Natural killer cell (primary cell): ENCODE measurements around the gene SRSF10. TPM values are rescaled to one million over a fixed set of nuclear protein-coding genes. Genes with fewer than 3 reads are reported as not detected.

Experiments
- ATAC-seq, 3 donors: fragments of 150-1000 bp in 2 of 3; fragments of 200-7000 bp in 1 of 3; cut with Tn5 transposase; 1 replicate in 1 of 3; 2 replicates in 2 of 3; pipeline ENCODE4 v1.10.0; 2021; ENCODE audit warnings: mild to moderate bottlenecking in 2 of 3, moderate library complexity in 2 of 3
- DNase-seq, 2 donors: peaks; one replicate each; pipeline versions ENCODE4 v3.0.0 to v3.0.0-alpha.2; 2013 to 2021; ENCODE audit warnings: mixed read lengths in 1 of 2
- H3K27ac ChIP-seq: one replicate; pipeline ENCODE4 v1.5.1; 2013; ENCODE audit warnings: mild to moderate bottlenecking, low read length
- H3K27me3 ChIP-seq: one replicate; pipeline ENCODE4 v1.6.1; 2013; ENCODE audit warnings: low read length; ENCODE audit not compliant: control insufficient read depth, insufficient read depth
- H3K36me3 ChIP-seq: one replicate; pipeline ENCODE4 v1.6.1; 2013; ENCODE audit warnings: low read length; ENCODE audit not compliant: control insufficient read depth, insufficient read depth
- H3K4me1 ChIP-seq: one replicate; pipeline ENCODE4 v1.6.1; 2013; ENCODE audit warnings: low read length; ENCODE audit not compliant: control insufficient read depth, insufficient read depth
- H3K4me3 ChIP-seq: one replicate; pipeline ENCODE4 v1.5.1; 2013; ENCODE audit warnings: low read length
- H3K9me3 ChIP-seq: one replicate; pipeline ENCODE4 v1.6.1; 2013; ENCODE audit warnings: low read length; ENCODE audit not compliant: control insufficient read depth, insufficient read depth
- H3K27ac Mint-ChIP-seq, 2 donors: one replicate each; pipeline ENCODE4 v1.8.0; 2022; ENCODE audit warnings: mild to moderate bottlenecking in 2 of 2, mixed read lengths in 2 of 2, moderate library complexity in 1 of 2
- H3K27me3 Mint-ChIP-seq, 2 donors: one replicate each; pipeline ENCODE4 v1.8.0; 2022; ENCODE audit warnings: low read depth in 2 of 2, mixed read lengths in 2 of 2
- H3K36me3 Mint-ChIP-seq: one replicate; pipeline ENCODE4 v1.8.0; 2022; ENCODE audit warnings: mixed read lengths
- H3K4me1 Mint-ChIP-seq, 2 donors: one replicate each; pipeline ENCODE4 v1.8.0; 2022; ENCODE audit warnings: mixed read lengths in 2 of 2
- H3K4me3 Mint-ChIP-seq: one replicate; pipeline ENCODE4 v1.8.0; 2022; ENCODE audit warnings: mild to moderate bottlenecking, moderate library complexity, mixed read lengths
- H3K9me3 Mint-ChIP-seq, 2 donors: one replicate each; pipeline ENCODE4 v1.8.0; 2022; ENCODE audit warnings: mixed read lengths in 2 of 2
- WGBS: methylation state at CpG from one replicate; pipeline ENCODE4 v1.1.7; 2013; ENCODE audit warnings: missing lambda C conversion rate; ENCODE audit not compliant: insufficient coverage; 5-methylcytosine and 5-hydroxymethylcytosine counted together
- intact Hi-C: fragments of 100-400 bp; cut with micrococcal nuclease; formaldehyde crosslinking; loops from one replicate; pipeline ENCODE4 v1.14.2; 2022
- total RNA-seq, 4 donors: library from RNA; stranded (reverse); fragments of 120-200 nt in 1 of 4; gene quantifications; one replicate each; pipeline versions ENCODE4 v1.2.3 to v1.2.4, GENCODE V29; 2013 to 2022
- TF ChIP-seq, protein P1 (sequence below): fragments of 200-600 bp; IDR thresholded peaks from one replicate; pipeline ENCODE4 v1.8.0; 2022; ENCODE audit warnings: antibody characterized with exemption

The SRSF10 gene
- total RNA-seq, 3 donors from 2014 or later (not counting 1 experiment from before 2014, with no cell fraction given): 221 to 281 (median 237) TPM

DNA sequence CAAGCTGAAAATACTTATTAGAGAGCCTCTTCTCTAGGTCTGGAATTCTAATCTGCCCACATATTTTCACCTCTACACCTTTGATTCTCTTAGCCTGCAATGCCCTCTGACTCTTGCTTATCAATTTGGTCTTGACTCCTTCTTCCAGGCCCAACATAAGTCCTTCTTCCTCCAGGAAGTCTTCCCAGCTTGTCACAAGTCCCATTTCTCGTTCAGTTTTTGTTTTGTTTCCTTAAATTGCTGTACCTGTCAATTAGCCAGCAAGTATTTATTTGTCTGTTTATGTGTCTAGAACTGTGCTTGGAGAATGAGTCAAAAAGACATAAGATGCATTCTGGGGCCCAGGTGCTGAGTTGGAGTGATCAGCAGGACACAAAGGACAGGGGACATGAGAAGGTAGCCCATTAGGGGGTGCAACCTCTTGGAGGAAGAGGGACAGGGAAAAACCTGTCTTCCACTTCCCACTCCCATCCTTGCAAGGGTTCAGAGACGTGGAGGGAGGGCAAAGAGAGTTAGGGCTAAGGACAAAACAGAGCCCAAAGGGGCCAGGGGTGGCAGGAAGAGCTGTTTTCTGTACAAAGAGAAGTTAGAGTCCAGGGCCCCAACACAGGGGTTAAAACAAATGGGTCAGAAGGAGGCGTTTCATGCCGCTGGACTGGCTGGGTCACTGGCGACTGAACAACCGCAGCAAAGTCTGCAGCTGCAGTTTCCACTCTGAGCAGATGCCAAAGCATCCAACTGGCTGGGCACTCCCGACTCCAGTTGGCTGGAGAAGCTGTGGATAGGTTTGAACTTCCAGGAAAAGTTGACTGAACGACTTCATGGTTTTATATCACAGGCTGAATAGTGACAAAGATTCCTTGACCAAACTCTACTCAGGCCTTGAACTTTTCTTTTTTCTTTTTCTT, 56.3 kb downstream of the SRSF10 start:
- no peaks in the 10 kb centered on the region for H3K4me1 Mint-ChIP-seq
- H3K36me3 Mint-ChIP-seq: no peaks in the 10 kb centered on the region
- H3K27ac Mint-ChIP-seq: no peak overlapping the region
- Histone ChIP-seq H3K36me3 (no peaks in the 10 kb centered on the region), H3K27ac (no peak overlapping the region), H3K27me3 (no peaks in the 10 kb centered on the region), H3K4me1 (peaks cover 6% of the 10 kb centered on the region), H3K4me3 (no peak overlapping the region), H3K9me3 (no peaks in the 10 kb centered on the region)
- intact Hi-C loops: no loop called here
- 76% methylated on average over 8 of the region's 8 CpGs for WGBS
- no peak for ATAC-seq
- TF ChIP-seq, protein P1, sequence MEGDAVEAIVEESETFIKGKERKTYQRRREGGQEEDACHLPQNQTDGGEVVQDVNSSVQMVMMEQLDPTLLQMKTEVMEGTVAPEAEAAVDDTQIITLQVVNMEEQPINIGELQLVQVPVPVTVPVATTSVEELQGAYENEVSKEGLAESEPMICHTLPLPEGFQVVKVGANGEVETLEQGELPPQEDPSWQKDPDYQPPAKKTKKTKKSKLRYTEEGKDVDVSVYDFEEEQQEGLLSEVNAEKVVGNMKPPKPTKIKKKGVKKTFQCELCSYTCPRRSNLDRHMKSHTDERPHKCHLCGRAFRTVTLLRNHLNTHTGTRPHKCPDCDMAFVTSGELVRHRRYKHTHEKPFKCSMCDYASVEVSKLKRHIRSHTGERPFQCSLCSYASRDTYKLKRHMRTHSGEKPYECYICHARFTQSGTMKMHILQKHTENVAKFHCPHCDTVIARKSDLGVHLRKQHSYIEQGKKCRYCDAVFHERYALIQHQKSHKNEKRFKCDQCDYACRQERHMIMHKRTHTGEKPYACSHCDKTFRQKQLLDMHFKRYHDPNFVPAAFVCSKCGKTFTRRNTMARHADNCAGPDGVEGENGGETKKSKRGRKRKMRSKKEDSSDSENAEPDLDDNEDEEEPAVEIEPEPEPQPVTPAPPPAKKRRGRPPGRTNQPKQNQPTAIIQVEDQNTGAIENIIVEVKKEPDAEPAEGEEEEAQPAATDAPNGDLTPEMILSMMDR: no peak
- no peak for DNase-seq
- H3K9me3 Mint-ChIP-seq: no peaks in the 10 kb centered on the region
- H3K4me3 Mint-ChIP-seq: no peak overlapping the region
- H3K27me3 Mint-ChIP-seq: peaks cover 0 to 3% of the 10 kb centered on the region in 2 donors

DNA sequence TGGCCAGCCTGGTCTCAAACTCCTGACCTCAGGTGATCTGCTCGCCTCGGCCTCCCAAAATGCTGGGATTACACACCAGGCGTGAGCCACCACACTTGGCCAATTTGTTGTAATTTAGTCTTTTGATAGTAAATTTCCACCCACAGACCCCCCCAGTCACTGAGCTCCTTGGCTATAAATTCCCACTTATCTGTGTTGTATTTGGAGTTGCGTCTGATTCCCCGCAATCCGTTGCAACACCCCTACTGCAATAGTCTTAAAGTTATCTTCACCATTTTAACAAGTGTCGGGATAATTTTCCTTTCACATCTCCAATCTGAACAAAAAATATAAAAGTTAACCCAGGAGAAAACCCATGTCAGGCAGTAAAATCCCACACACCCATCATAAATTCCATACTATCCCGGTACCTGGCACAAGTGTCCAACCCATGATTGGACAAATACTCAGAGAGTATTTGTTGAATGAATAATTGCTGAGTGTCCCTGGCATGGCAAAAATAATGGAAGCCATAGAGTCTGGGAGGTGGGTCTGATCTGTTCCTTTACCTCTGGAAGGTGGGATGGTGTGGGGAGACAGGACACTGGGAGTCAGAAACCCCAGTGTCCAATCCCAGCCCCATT, 57.7 kb downstream of the SRSF10 start:
- Mint-ChIP-seq H3K27me3 (no peaks in the 10 kb centered on the region), H3K4me3 (no peak overlapping the region), H3K27ac (no peak overlapping the region), H3K9me3 (no peaks in the 10 kb centered on the region), H3K36me3 (no peaks in the 10 kb centered on the region), H3K4me1 (no peaks in the 10 kb centered on the region)
- 97% methylated on average over 8 of the region's 8 CpGs for WGBS
- Histone ChIP-seq H3K9me3 (no peaks in the 10 kb centered on the region), H3K27ac (no peak overlapping the region), H3K36me3 (no peaks in the 10 kb centered on the region), H3K27me3 (no peaks in the 10 kb centered on the region), H3K4me1 (peaks cover 6% of the 10 kb centered on the region), H3K4me3 (no peak overlapping the region)
- TF ChIP-seq, protein P1: no peak
- intact Hi-C loops: no loop called here
- no peak for DNase-seq
- no peak for ATAC-seq

DNA sequence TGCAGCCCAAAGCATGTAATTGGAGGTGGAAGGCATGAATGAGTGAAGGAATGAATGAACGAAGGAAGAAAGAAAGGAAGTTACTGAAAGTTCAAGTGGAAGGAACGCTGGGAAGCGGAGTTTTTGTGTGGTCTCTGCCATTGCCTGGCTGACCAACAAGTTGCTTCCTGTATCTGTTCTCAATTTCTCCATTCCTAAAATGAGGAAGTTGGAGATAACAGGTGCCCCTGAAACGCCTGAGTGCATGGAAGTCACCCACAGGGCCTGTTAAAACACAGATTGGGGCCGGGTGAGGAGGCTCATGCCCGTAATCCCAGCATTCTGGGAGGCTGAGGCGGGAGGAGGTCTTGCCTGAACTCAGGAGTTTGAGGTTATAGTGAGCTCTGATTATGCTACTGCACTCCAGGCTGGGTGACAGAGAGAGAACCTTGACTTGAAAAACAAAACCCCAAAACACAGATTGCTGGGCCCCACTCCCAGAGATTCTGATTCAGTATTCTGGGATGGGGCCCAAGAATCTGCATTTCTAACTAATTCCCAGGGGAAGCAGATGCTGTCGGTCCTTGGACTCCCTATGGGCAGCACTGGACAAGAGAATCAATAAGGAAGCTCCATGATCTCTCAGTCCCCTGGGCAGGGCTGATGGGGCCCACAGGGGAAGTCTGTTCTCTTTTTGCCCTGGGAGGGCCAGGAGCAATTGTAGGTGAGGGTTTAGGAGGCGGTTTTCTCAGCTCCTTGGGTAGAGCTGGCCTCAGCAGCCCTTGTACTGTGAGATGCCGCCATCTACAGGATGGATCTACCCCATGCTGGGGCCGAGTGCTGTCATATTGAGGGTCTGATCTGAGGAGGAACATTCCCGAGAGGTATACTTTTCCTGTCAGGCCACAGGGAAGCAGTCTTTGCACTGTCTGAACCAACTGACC, 63.7 kb downstream of the SRSF10 start:
- intact Hi-C loops: loop anchor here (1.0 to 2.0 kb wide), 4 partner anchors 48 to 372 kb away; partner anchors contain the start of gene FUCA1
- Histone ChIP-seq H3K36me3 (no peaks in the 10 kb centered on the region), H3K4me3 (no peak overlapping the region), H3K27ac (no peak overlapping the region), H3K9me3 (no peaks in the 10 kb centered on the region), H3K27me3 (no peaks in the 10 kb centered on the region), H3K4me1 (peaks cover 50% of the 10 kb centered on the region)
- H3K4me1 Mint-ChIP-seq: peaks cover 27 to 39% of the 10 kb centered on the region in 2 donors
- 31% methylated on average over 12 of the region's 12 CpGs for WGBS
- H3K36me3 Mint-ChIP-seq: no peaks in the 10 kb centered on the region
- peaks cover 0 to 3% of the 10 kb centered on the region in 2 donors for H3K27me3 Mint-ChIP-seq
- H3K9me3 Mint-ChIP-seq: no peaks in the 10 kb centered on the region
- H3K27ac Mint-ChIP-seq: peak overlapping the region in 1 of 2 donors; percentile 12
- TF ChIP-seq, protein P1: peak; percentile 79
- DNase-seq (peak; percentile 57 to 81), ATAC-seq (peak; percentile 90 to 94 (median 92))
- no peak overlapping the region for H3K4me3 Mint-ChIP-seq
